ENCODE results near the gene CNTNAP4. TPM values are rescaled to one million over a fixed set of nuclear protein-coding genes. Genes with fewer than 3 reads are reported as not detected.

CNTNAP4 gene
- total RNA-seq, 6 experiments from 2014 or later, result not detected

- H3K9me3 Mint-ChIP-seq, result peaks cover 44% of the 10 kb centered on the region
- no peaks in the 10 kb centered on the region for H3K36me3 Mint-ChIP-seq (ENCODE audit: low read depth)
- TF ChIP-seq CTCF (IDR thresholded peaks at IDR 0.05), result no peak
- H3K4me1 Mint-ChIP-seq (ENCODE audit: low read depth), result no peaks in the 10 kb centered on the region
- H3K4me3 Mint-ChIP-seq, result no peak overlapping the region
- no peak for DNase-seq
- H3K27ac Mint-ChIP-seq, result no peak overlapping the region
- H3K27me3 Mint-ChIP-seq (ENCODE audit: insufficient read depth), result no peaks in the 10 kb centered on the region; the same call in 1 of the 2 replicates
Observed at GRCh38 chr16:76573281-76573680, 296.1 kb downstream of the CNTNAP4 start.

GRCh38 chr16:76574651-76575050 lies 297.4 kb downstream of the CNTNAP4 start:
- no peak for TF ChIP-seq CTCF (IDR thresholded peaks at IDR 0.05)
- Mint-ChIP-seq H3K4me1 (ENCODE audit: low read depth) (no peaks in the 10 kb centered on the region), H3K9me3 (peaks cover 50% of the 10 kb centered on the region), H3K27ac (no peak overlapping the region), H3K36me3 (ENCODE audit: low read depth) (no peaks in the 10 kb centered on the region), H3K27me3 (ENCODE audit: insufficient read depth) (no peaks in the 10 kb centered on the region; the same call in 1 of the 2 replicates), H3K4me3 (no peak overlapping the region)
- DNase-seq, result no peak

DNA sequence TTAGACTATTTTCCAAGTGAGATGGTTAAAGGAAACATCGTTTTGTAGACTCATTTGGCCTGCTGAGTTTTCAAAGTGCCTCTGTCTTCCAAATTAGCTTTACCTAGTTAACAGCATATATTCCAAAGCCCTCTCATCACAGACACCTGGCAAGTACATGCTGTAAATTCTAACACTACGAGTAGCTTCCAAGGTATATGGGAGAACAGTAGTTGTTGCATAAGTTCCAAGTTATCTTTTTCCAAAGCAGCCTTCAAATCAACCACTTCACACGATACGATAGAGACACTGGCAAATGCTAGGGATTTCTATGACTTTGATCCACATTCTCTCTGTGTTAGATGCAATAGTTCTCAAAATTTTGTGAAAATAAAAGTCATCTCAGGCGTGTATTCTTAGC lies 299.3 kb downstream of the CNTNAP4 start:
- Mint-ChIP-seq H3K4me3 (no peak overlapping the region), H3K27ac (no peak overlapping the region), H3K9me3 (peaks cover 45% of the 10 kb centered on the region), H3K36me3 (ENCODE audit: low read depth) (no peaks in the 10 kb centered on the region), H3K4me1 (ENCODE audit: low read depth) (no peaks in the 10 kb centered on the region), H3K27me3 (ENCODE audit: insufficient read depth) (no peaks in the 10 kb centered on the region; the same call in 1 of the 2 replicates)
- no peak for TF ChIP-seq CTCF (IDR thresholded peaks at IDR 0.05)
- DNase-seq, result no peak

- H3K4me3 Mint-ChIP-seq, result no peak overlapping the region
- no peaks in the 10 kb centered on the region for H3K36me3 Mint-ChIP-seq (ENCODE audit: low read depth)
- H3K9me3 Mint-ChIP-seq, result peaks cover 46% of the 10 kb centered on the region
- no peak for TF ChIP-seq CTCF (IDR thresholded peaks at IDR 0.05)
- no peaks in the 10 kb centered on the region for H3K4me1 Mint-ChIP-seq (ENCODE audit: low read depth)
- no peak overlapping the region for H3K27ac Mint-ChIP-seq
- no peaks in the 10 kb centered on the region for H3K27me3 Mint-ChIP-seq (ENCODE audit: insufficient read depth)
- no peak for DNase-seq
Observed at GRCh38 chr16:76577003-76577402, 299.8 kb downstream of the CNTNAP4 start.

- Mint-ChIP-seq H3K4me3 (no peak overlapping the region), H3K36me3 (ENCODE audit: low read depth) (no peaks in the 10 kb centered on the region), H3K27ac (no peak overlapping the region), H3K27me3 (ENCODE audit: insufficient read depth) (no peaks in the 10 kb centered on the region), H3K4me1 (ENCODE audit: low read depth) (no peaks in the 10 kb centered on the region), H3K9me3 (peaks cover 47% of the 10 kb centered on the region)
- TF ChIP-seq CTCF (IDR thresholded peaks at IDR 0.05), result no peak
- no peak for DNase-seq
Observed at GRCh38 chr16:76579277-76579922, 302.2 kb downstream of the CNTNAP4 start.

Measured in HFFc6 (cell line).